Chondrocyte (in vitro differentiated cells): ENCODE results near the gene SMIM10. TPM values are rescaled to one million over a fixed set of nuclear protein-coding genes. Genes with fewer than 3 reads are reported as not detected.
"Not testable (repeated sequence)": the region's sequence is repeated elsewhere in the genome, so short reads cannot be mapped to it uniquely, and the experiment has no call there.

Experiments
- DNase-seq: peaks from one replicate; pipeline ENCODE4 v3.0.0; 2021; ENCODE audit warnings: mixed read lengths, low spot score
- H3K27ac Mint-ChIP-seq: one replicate; pipeline ENCODE4 v1.8.0; 2021; ENCODE audit warnings: mild to moderate bottlenecking, moderate library complexity, mixed read lengths; ENCODE audit not compliant: unreplicated experiment
- H3K27me3 Mint-ChIP-seq: 2 replicates; pipeline ENCODE4 v1.8.0; 2021; ENCODE audit warnings: low read depth, mixed read lengths
- H3K36me3 Mint-ChIP-seq: 2 replicates; pipeline ENCODE4 v1.8.0; 2021; ENCODE audit warnings: low read depth, mixed read lengths
- H3K4me1 Mint-ChIP-seq: 2 replicates; pipeline ENCODE4 v1.8.0; 2021; ENCODE audit warnings: low read depth, mild to moderate bottlenecking, mixed read lengths
- H3K4me3 Mint-ChIP-seq: one replicate; pipeline ENCODE4 v1.8.0; 2021; ENCODE audit warnings: mild to moderate bottlenecking, moderate library complexity, mixed read lengths; ENCODE audit not compliant: unreplicated experiment
- H3K9me3 Mint-ChIP-seq: 2 replicates; pipeline ENCODE4 v1.8.0; 2021; ENCODE audit warnings: low read depth, mixed read lengths
- CTCF ChIP-seq: fragments of 200-600 bp; sonication (generic); IDR thresholded peaks from 2 replicates; pipeline ENCODE4 v1.5.0; 2021; ENCODE audit warnings: antibody characterized with exemption, mild to moderate bottlenecking, moderate library complexity
- total RNA-seq: library from RNA; stranded (reverse); gene quantifications from 3 replicates; pipeline ENCODE4 v1.2.1, GENCODE V29; 2021

The SMIM10 gene
- total RNA-seq, 1 donor from 2014 or later, result 4.7 TPM

DNA sequence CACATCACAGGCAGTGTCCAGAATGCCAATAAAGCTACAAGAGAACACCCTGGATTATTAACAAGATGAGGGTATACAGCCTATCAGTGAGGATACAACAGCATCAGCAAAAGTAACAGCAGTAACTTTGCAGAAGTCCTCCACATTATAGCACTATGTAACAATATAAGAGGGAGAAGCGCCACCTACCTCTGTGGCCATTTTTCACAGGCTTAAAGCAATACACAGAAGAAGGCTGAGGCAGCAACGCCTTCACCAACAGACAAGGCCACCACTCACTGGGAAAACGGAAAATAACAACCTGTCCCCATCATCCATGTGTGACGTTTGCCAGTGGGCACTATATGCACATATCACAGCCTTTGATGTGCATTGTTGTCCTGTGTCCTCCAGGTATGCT lies 19.0 kb downstream of the SMIM10 start:
- H3K9me3 Mint-ChIP-seq, result no peaks in the 10 kb centered on the region
- no peaks in the 10 kb centered on the region for H3K36me3 Mint-ChIP-seq
- DNase-seq, result no peak
- H3K27ac Mint-ChIP-seq, result no peak overlapping the region
- H3K27me3 Mint-ChIP-seq, result no peaks in the 10 kb centered on the region
- H3K4me1 Mint-ChIP-seq, result no peaks in the 10 kb centered on the region
- no peak for TF ChIP-seq CTCF
- H3K4me3 Mint-ChIP-seq, result no peak overlapping the region

DNA sequence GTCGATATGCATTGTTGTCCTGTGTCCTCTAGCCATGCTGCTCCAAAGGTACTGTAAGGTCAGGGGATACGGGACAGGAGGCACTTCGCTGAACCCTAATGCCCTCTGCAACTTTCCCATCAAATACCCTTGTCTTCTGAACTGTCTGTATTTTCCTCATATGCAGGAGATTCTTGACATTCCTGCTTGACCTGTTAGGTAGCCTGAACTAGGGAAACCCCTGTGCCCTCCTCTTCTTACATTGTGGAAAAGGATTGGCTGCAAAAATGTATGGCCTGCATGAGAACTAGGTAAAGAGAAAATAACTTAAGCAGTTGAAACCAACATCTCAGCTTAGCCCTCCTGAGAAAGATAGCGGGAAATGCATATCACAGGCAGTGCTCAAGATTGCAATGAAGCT lies 20.1 kb downstream of the SMIM10 start:
- H3K9me3 Mint-ChIP-seq, result no peaks in the 10 kb centered on the region
- no peak for DNase-seq
- H3K4me1 Mint-ChIP-seq, result no peaks in the 10 kb centered on the region
- no peak overlapping the region for H3K27ac Mint-ChIP-seq
- no peak overlapping the region for H3K4me3 Mint-ChIP-seq
- no peaks in the 10 kb centered on the region for H3K27me3 Mint-ChIP-seq
- TF ChIP-seq CTCF, result no peak
- no peaks in the 10 kb centered on the region for H3K36me3 Mint-ChIP-seq

DNA sequence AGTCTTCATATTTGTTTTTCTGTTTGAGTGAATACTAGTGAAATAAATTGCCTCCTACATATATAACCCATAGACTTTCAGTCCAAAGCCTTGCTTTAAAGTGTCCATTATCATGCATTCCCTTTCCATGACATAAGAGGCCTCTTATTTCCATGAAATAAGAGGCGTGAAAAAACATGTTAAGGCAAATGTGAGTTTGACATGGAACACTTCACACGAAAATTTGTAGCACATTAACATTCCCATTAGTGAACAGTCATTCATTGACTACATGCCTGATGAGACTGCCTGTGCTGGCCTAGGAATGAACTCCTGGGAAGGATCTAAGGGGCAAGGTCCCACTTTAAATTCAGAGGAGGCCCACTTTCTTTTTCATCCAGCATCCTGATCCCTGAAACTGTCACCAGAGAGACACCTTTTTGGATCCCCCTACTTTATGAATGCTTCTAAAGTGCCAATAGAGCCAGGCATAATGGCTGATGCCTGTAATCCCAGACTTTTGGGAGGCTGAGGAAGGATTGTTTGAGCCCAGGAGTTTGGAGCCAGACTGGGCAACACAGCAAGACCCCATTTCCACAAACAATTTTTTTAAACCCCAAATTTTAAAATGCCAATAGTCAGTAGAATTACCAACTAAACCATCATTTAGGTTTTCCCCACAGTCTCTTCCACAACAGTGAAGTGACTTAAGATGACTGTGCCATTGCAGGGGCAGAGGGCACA lies 24.9 kb downstream of the SMIM10 start:
- H3K36me3 Mint-ChIP-seq, result no peaks in the 10 kb centered on the region
- no peaks in the 10 kb centered on the region for H3K9me3 Mint-ChIP-seq
- H3K4me1 Mint-ChIP-seq, result peaks cover under 1% of the 10 kb centered on the region

GRCh38 chrX:135019890-135020289 lies 29.1 kb downstream of the SMIM10 start:
- not testable (repeated sequence) for H3K27ac Mint-ChIP-seq, H3K9me3 Mint-ChIP-seq, H3K4me3 Mint-ChIP-seq, DNase-seq, H3K36me3 Mint-ChIP-seq, H3K27me3 Mint-ChIP-seq
- peaks cover 26% of the 10 kb centered on the region for H3K4me1 Mint-ChIP-seq

More for the DNA sequence above, 24.9 kb downstream of the SMIM10 start:
- no peak for TF ChIP-seq CTCF
- Mint-ChIP-seq H3K27me3 (no peaks in the 10 kb centered on the region), H3K27ac (no peak overlapping the region), H3K4me3 (no peak overlapping the region)
- DNase-seq, result no peak

DNA sequence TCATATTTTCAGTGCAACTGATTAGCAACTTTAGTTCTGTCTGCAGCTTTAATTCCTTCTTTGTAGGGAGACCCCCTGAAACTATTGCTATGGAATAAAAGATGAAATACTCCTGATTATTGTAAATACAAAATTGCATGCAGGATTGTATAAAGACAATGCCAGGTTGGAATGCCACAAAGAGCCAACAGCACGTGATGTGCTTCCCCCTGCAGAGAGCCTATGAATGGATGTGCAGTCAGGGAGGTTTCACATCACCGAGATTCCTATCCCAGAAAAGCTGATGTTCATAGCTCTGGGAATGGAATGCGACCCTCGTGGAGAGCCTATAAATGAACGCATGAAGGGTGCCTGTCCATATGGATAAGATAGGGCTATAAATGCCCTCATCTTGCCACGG lies 33.0 kb downstream of the SMIM10 start:
- not testable (repeated sequence) for DNase-seq, H3K36me3 Mint-ChIP-seq, H3K27me3 Mint-ChIP-seq, H3K27ac Mint-ChIP-seq, H3K4me3 Mint-ChIP-seq
- H3K9me3 Mint-ChIP-seq, result peaks cover 19% of the 10 kb centered on the region
- peaks cover 26% of the 10 kb centered on the region for H3K4me1 Mint-ChIP-seq

- Mint-ChIP-seq H3K4me1 (peaks cover 26% of the 10 kb centered on the region), H3K9me3 (peaks cover 19% of the 10 kb centered on the region), H3K36me3 (peaks cover 1% of the 10 kb centered on the region), H3K27me3 (no peaks in the 10 kb centered on the region), H3K27ac (no peak overlapping the region), H3K4me3 (no peak overlapping the region)
- no peak for DNase-seq
- no peak for TF ChIP-seq CTCF
These were observed 33.7 kb downstream of the SMIM10 start for GRCh38 chrX:135024526-135024925.

DNA sequence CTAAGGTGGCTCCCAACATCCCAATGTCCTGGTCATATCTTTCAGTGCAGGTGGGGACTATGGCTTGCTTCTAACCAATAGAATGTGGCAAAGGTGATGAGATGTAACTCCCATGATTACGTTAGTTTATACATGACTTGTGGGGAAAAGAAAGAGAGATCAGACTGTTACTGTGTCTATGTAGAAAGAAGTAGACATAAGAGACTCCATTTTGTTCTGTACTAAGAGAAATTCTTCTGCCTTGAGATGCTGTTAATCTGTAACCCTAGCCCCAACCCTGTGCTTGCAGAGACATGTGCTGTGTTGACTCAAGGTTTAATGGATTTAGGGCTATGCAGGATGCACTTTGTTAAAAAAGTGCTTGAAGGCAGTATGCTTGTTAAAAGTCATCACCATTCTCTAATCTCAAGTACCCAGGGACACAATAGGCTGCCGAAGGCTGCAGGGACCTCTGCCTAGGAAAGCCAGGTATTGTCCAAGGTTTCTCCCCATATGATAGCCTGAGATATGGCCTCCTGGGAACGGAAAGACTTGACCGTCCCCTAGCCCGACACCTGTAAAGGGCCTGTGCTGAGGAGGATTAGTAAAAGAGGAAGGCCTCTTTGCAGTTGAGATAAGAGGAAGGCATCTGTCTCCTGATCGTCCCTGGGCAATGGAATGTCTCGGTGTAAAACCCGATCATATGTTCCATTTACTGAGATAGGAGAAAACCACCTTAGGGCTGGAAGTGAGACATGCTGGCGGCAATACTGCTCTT lies 39.6 kb downstream of the SMIM10 start:
- not testable (repeated sequence) for H3K4me3 Mint-ChIP-seq, DNase-seq, H3K27me3 Mint-ChIP-seq, H3K27ac Mint-ChIP-seq
- peaks cover 11% of the 10 kb centered on the region for H3K9me3 Mint-ChIP-seq
- H3K4me1 Mint-ChIP-seq, result peaks cover 24% of the 10 kb centered on the region
- peaks cover 19% of the 10 kb centered on the region for H3K36me3 Mint-ChIP-seq

- H3K36me3 Mint-ChIP-seq, H3K27me3 Mint-ChIP-seq, DNase-seq, H3K9me3 Mint-ChIP-seq, H3K4me3 Mint-ChIP-seq, H3K27ac Mint-ChIP-seq, H3K4me1 Mint-ChIP-seq: not testable (repeated sequence)
These were observed 50.6 kb downstream of the SMIM10 start for GRCh38 chrX:135041149-135042123.
